MV-4-11 (cell line): ENCODE measurements around the gene NAA20.

Source experiments
- DNase-seq: peaks from one replicate; lab custom pipeline; 2025; lab: John Stamatoyannopoulos, UW

The NAA20 gene

GRCh38 chr20:20019123-20019522 is 2.0 kb downstream of the NAA20 start:
- no peak for DNase-seq

- no peak for DNase-seq
These were observed 3.7 kb downstream of the NAA20 start for GRCh38 chr20:20020908-20021307.

DNA sequence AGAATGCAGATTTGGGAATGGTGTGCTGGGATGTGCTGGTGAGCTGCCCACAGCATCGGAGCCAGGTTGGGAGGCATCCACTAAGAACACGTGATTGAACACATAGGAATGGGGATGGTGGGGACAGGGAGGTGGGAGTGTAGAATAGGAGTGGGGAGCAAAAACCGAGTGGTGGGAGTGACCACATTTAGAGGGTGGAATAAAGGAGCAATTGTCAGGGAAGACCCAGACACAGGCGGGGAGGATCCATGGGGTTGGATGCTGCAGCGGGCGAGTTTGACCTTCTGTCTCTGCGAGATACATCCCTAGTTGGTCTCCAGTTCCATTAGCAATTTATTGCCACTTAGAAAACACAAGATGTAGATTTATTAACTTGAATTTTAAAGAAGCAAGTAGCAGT is 4.7 kb downstream of the NAA20 start:
- no peak for DNase-seq

- no peak for DNase-seq
These were observed 5.3 kb downstream of the NAA20 start for GRCh38 chr20:20022498-20022897.

GRCh38 chr20:20023395-20023794 is 6.2 kb downstream of the NAA20 start:
- no peak for DNase-seq

DNA sequence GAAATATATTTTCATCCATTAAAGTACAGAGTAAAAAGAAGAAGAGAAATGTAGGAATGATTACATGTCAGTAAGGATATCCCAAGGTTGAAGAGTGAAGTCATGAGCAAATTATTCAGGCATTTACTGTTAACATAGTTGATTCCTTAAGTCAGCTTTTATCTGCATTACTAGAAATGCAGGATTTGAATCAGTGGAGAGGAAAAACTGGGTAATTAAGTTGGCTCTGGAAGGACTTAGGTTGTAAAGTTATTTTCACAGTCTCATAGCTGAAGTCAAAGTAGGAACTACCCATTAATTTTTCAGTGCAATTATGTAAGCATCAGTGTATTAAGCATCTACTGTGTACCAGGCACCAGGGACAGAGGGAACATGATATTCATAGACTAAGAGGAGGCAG is 7.8 kb downstream of the NAA20 start:
- no peak for DNase-seq

GRCh38 chr20:20027284-20027683 is 10.1 kb downstream of the NAA20 start:
- DNase-seq = no peak

DNA sequence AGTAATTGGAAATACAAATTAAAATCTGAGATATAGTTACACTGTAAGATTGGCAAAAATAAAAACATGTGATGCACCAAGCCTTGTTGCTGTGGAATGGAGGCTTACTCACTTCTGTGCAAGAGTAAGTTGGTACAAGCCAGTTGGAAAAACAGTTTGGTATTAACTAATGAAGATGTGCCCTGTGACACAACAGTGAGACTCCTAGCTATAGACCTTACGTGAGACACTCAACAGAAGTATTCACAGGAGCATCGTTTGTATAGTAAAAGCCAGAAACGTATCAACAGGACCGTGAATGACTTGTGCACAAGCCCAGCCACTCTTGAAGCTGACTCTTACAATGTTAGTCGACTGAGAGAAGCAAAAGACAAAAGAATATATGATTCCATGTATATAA is 14.6 kb downstream of the NAA20 start:
- DNase-seq = no peak

GRCh38 chr20:20034486-20034885 is 17.3 kb downstream of the NAA20 start:
- no peak for DNase-seq

DNA sequence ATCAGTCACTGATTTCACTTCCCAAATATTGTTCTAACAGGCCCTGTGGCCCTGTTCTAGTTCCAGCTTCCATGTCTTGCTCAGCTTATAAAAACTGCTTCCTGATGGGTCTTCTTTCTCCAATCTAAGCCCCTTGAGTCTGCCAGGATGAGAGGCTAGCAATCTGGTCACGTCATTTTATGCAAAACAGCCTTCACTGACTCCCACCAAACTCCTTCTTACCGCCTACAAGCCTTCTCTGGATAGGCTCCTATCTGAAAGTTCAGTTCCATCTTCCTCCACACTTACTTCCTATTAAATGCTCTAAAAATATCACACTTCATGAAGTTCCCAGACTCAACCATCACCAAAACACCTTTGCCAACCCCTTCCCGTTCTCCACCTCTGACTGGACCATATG is 19.6 kb downstream of the NAA20 start:
- no peak for DNase-seq

GRCh38 chr20:20037960-20038359 is 20.8 kb downstream of the NAA20 start:
- DNase-seq = no peak

DNA sequence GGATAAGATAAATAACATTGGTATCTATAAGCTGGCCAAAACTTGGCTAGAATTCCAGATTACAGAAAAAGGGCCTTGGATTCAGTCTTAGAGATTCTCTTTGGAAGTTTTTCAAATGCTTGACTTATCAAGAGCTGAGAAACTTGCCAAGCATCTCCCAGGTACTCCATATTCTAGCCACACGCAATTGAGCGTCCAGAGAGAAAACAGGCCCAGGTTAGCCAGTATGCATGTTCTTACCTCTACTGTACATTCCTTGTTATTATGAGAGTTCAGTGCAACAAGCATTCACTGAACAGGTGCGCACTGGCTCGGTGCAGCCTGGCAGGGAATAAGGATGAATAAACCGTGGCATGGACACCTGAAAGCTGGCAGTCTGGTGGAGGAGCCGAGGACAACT is 21.4 kb downstream of the NAA20 start:
- DNase-seq = no peak

DNA sequence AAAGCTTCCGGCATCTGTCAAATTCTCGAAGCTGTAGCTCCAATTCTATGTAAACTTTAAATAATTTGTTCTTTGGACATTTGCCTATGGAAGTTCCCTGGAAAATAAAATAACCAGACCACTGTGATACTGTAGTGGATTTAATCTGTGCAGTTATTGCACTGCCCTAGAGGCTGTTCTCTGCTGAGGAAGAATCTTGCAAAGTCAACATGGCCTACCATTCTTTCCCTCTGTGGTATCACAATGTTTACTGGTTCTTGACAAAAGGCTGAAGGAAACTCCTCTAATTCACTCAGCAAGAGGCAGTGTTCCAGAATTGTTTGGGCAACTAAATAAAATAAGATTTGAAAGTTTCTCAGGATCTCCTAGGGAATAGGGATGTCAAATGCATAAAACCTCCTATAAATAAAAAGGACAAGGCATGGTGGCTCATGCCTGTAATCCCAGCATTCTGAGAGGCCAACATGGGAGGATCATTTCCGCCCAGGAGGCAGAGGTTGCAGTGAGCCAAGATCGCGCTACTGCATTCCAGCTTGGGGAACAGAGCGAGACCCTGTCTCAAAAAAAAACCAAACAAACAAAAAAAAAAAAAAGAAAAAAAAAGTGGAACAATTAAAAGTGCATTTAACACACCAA is 22.7 kb downstream of the NAA20 start:
- no peak for DNase-seq

DNA sequence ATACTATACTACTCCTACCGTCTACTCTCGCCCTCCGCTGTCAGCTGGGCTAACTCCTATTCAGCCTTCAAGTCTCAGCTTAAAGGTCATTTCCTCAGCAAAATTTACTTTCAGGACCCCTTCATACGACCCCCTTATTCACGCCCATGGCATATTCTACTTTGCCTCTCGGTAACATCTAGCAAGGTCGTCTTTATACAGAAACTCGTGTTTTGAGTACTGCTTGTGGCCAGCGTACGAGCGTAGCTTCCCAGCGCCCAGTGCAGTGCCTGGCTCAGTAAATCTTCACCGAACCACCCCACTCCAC is 34.6 kb downstream of the NAA20 start:
- DNase-seq = no peak

- peak; percentile 96 for DNase-seq
These were observed 35.2 kb downstream of the NAA20 start, which contains the start of the genes CFAP61 and CRNKL1 for GRCh38 chr20:20052074-20052970. TSS of gene CFAP61 (plus strand) at chr20:20052532. CDS start at chr20:20056654, 4,122 bp downstream. TSS of gene CRNKL1 (minus strand) at chr20:20052466. CDS start at chr20:20052342, 124 bp downstream.

DNA sequence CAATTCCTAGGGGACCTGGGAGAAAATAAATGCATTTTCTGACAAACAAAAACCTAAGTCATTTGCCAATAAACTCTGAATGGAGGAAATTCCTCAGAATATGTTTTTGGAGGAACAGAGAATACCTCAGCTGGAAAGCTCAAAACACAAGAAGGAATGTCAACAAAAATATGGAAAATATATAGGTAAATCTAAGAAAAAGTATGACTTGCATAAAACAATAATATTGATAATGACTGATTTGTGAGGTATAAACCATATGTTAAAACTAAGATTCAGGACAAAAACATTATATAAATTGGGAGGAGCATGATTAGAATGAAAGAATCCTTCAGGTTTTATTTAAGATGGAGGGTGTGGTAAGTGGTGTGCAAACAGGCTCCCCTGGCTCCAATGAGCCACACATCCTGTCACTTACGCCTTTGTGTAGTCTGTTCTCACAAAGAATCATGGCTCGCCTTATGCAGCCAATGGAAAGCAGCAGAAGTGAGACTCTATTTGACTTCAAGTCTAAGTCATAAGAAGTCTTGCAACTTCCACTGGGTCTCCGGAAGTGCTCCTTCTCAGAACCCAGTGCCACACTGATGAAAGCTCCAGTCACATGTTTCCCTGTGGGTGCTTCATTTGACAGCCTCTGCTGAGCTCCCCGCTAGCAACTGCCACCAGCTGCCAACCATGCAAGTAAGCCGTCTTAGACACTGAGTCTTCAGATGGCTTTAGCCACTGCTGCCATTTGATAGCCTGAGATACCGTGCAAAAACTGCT is 43.3 kb downstream of the NAA20 start:
- peak; percentile 35 for DNase-seq

GRCh38 chr20:20063941-20064702 is 47.0 kb downstream of the NAA20 start:
- no peak for DNase-seq

DNA sequence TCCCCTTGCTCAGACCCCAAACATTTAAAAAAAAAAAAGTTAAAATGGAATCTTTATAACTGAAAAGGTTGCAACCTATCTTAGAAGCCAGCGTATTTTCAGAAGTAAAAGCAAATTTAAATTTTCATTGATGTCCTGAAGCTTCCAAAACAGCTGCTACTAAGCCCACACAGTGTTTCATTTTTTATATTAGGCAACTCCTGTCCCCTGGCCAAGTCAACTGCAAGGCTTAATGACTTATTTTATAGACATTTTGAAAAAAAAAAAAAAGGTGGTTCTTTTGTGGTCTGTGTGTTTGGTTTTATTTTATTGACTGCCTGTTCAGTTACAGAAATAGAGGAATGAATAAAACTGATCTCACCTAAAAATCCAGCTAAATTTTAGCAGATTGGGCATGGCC is 48.2 kb downstream of the NAA20 start:
- DNase-seq = no peak

DNA sequence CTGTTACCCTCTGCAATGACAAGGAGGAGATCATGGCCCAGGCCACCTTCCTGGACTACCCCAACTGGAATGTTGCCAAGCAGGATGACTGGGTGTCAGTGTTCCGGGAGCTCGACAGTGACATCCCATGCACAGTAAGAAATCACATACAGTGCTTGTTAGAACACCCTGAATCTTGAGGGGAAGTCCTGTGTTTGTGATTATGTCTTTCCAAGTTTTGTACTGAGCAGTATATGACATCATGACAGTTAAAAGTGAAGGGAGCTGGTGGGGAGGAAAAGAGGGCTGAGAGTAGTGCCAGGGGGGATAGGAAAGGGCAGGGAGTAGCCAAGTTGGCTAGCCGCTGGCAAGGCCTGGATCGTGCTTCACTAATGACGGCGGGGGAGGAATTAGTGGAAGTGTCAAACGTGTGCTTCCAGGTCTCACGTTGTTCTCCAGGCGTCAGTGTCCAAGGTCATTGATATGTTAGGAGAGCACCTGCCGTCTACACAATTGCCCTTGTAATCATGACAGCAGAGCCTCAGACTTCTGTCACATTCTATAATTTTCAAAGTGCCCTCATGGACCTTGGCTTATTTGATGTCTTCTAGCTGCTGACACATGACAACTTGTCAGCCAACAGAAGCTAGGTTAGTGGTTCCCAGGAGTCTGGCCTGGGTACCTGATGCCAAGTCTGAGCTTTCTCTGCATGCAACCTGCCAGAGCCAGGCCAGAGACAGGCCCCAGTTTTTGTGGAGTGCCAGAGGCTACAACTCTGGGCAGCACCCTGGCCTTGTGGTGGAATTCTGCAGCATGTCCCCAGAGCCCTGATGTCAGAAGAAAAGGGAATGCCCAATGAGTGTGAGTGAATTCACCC is 53.9 kb downstream of the NAA20 start:
- no peak for DNase-seq

DNA sequence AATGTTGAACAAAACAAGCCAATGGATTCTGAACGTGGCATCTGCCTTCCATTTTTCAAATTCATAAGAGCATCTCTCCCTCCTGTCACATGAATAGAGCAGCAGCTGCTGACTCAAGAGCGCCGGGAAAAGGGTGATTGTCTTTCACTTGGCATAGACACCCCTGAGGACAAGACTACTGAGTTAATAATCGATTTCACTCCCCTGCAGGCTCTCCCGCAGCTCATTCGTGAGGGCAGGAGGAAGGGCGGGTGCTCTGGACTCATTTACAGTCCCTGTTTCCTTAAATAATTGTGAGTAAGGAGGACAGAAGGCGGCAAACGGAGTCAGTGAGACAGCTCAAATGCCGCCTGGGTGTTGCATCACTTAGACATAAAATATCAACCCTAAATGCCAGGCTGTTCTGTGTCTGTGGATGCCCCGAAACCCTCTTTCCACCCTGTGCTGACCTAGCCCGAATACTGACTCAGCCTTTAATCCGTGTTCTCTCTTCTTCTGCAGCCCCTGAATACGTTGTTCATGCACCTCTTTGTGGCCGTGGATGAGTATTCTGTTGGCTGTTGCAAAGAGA is 56.7 kb downstream of the NAA20 start:
- peak; percentile 28 for DNase-seq

- DNase-seq = no peak
These were observed 57.9 kb downstream of the NAA20 start for GRCh38 chr20:20075032-20075431.
